Measurements from ENCODE around the gene TELO2. TPM values are rescaled to one million over a fixed set of nuclear protein-coding genes. Genes with fewer than 3 reads are reported as not detected.

Gene TELO2
- total and polyA plus RNA-seq, 11 donors = 11.8 to 29.6 (median 17.0) TPM

DNA sequence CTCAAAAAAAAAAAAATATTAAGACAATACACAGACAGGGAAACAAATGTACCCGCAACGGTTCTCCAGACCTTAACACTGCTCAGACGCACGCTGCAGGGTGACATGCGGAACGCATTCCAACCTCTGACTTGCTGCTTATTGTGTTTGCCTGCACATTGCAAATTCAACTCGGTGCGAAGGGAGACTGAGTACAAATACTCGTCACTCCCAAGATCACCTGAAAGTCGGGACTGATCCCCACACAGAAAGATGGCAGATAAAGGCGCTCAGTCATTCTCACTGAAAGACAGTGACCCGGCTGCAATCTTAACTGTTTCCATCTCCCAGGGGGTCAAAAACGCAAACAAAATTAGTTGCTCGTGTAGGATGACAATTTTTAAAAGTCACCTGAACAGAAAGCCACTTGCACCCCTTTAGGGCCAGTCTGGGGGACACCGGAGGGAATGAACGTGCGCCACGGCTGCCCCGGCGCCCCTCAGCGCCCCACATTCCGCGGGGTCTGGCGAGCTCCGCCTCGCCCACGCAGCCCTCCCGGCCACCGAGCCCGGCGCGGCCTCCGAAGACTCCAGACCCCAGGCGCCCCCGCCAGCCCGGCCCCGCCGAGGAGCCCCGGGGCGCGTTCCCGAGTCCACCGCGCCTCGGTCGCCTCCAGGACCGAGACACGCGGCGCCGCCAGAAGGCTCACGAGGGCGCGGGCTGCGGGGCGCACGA, 18.9 kb upstream of the TELO2 start:
- intact Hi-C loops (cut with DNase I) = loop anchor here in 2 of 10 donors (2.0 to 5.0 kb wide), 2 partner anchors 19 to 52 kb away; partner anchors contain the start of genes TELO2 (in 1 of the 2) and UQCC4 (in 1 of the 2)
- H3K4me3 ChIP-seq = peak overlapping the region; percentile 68 to 99 (median 87)
- DNase-seq (peak in 1 of 5 donors; percentile 46), ATAC-seq (no peak)
- H3K9me3 ChIP-seq = no peaks in the 10 kb centered on the region
- H3K27ac ChIP-seq = peak overlapping the region in 11 of 12 donors; percentile 66 to 98 (median 93)
- no peaks in the 10 kb centered on the region for H3K36me3 ChIP-seq
- TF ChIP-seq CTCF (IDR thresholded peaks at IDR 0.05) (no peak), POLR2A (IDR thresholded peaks at IDR 0.05) (no peak)
- no peaks in the 10 kb centered on the region for H3K27me3 ChIP-seq
- 8 to 16% (median 12%) methylated on average over 32 to 57 of the region's 57 CpGs for WGBS, 4 donors
- H3K4me1 ChIP-seq = peaks cover 0 to 51% (median 19%) of the 10 kb centered on the region in 12 donors

- TF ChIP-seq CTCF (IDR thresholded peaks at IDR 0.05) (peak in 1 of 12 donors; percentile 20), POLR2A (IDR thresholded peaks at IDR 0.05) (peak in 1 of 2 donors; percentile 93)
- H3K9me3 ChIP-seq = no peaks in the 10 kb centered on the region
- WGBS, 4 donors = 0 to 1% (median 0%) methylated on average over 62 to 99 of the region's 99 CpGs
- peaks cover 0 to 51% (median 19%) of the 10 kb centered on the region in 12 donors for H3K4me1 ChIP-seq
- H3K27ac ChIP-seq = peak within 1 kb of the TSS; percentile 79 to 98 (median 92)
- H3K27me3 ChIP-seq = no peaks in the 10 kb centered on the region
- DNase-seq (peak; percentile 92 to 96 (median 93)), ATAC-seq (peak; percentile 85 to 97 (median 96))
- no peaks in the 10 kb centered on the region for H3K36me3 ChIP-seq
- intact Hi-C loops (cut with DNase I) = loop anchor here in 2 of 10 donors (2.0 to 5.0 kb wide), 3 partner anchors 18 to 232 kb away; partner anchors contain the start of genes MAPK8IP3 (in 1 of the 2), TELO2 (in 1 of the 2) and UQCC4 (in 1 of the 2)
- peak within 1 kb of the TSS; percentile 68 to 99 (median 87) for H3K4me3 ChIP-seq
Measured at GRCh38 chr16:1474796-1475551, 18.2 kb upstream of the TELO2 start, which contains the start of gene CLCN7. Gene CLCN7 (minus strand): TSS chr16:1475028. CDS start chr16:1474974, 54 bp downstream.

DNA sequence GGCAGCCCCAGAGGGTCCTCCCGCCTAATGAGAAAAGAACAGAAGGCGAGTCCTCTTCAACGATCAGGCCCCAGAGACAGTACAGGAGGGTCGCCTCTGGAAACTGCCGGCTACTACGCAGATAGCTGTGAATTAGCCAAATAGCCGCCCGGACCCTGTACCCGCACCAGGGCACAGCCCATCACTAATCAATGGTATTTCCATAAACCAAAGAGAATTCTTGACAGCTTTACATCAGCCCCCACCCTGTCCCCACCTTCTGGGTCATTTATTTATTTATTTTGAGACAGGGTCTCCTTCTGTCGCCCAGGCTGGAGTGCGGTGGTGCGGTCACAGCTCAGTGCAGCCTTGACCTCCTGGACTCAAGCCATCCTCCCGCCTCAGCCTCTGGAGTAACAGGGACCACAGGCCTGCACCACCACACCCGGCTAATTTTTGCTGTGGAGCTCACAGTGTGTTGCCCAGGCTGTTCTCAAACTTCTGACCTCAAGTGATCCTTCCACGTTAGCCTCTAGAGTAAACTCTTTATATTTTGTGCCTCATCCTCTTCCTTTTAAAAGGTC, 17.5 kb upstream of the TELO2 start:
- Histone ChIP-seq H3K36me3 (no peaks in the 10 kb centered on the region), H3K4me3 (peak overlapping the region; percentile 68 to 99 (median 87)), H3K27ac (peak overlapping the region; percentile 79 to 98 (median 92)), H3K4me1 (peaks cover 0 to 45% (median 19%) of the 10 kb centered on the region in 12 donors), H3K27me3 (no peaks in the 10 kb centered on the region), H3K9me3 (no peaks in the 10 kb centered on the region)
- DNase-seq (peak in 1 of 5 donors; percentile 54), ATAC-seq (no peak)
- intact Hi-C loops (cut with DNase I) = loop anchor here in 2 of 10 donors (2.0 to 5.0 kb wide), 2 partner anchors 17 to 232 kb away; partner anchors contain the start of genes MAPK8IP3 (in 1 of the 2) and TELO2 (in 1 of the 2)
- WGBS, 4 donors = 64 to 70% (median 67%) methylated on average over 15 of the region's 15 CpGs
- TF ChIP-seq POLR2A (IDR thresholded peaks at IDR 0.05) (no peak), CTCF (IDR thresholded peaks at IDR 0.05) (no peak)
